Naive thymus-derived CD4-positive, alpha-beta T cell (primary cell): ENCODE measurements around the gene UBR2. TPM values are rescaled to one million over a fixed set of nuclear protein-coding genes. Genes with fewer than 3 reads are reported as not detected.
A peak's percentile ranks its signal among the peaks of the same experiment; 100 is the strongest.

Experiments used
- ATAC-seq: fragments of 150-1000 bp; cut with Tn5 transposase; 2 replicates; pipeline ENCODE4 v1.10.0; 2021; ENCODE audit warnings: mild to moderate bottlenecking, moderate library complexity
- CTCF ChIA-PET: fragments of 350-600 bp; sonication (Branson Sonifier 250); formaldehyde crosslinking; loops from one replicate; lab custom pipeline; 2021; ENCODE audit warnings: antibody characterized with exemption; lab: Charles Lee
- POLR2A ChIA-PET: fragments of 350-600 bp; sonication (Branson Sonifier 250); formaldehyde crosslinking; loops from one replicate; lab custom pipeline; 2021; ENCODE audit warnings: antibody characterized with exemption, inconsistent platforms; lab: Charles Lee
- DNase-seq, 9 donors: peaks; one replicate each; pipeline versions ENCODE4 v3.0.0 to v3.0.0-alpha.2; 2020 to 2022; ENCODE audit warnings: mixed read lengths in 1 of 9
- H3K27ac ChIP-seq: one replicate; pipeline ENCODE4 v1.7.0; 2013; ENCODE audit warnings: mild to moderate bottlenecking, low read depth, low read length, moderate library complexity
- H3K27me3 ChIP-seq, 2 donors: one replicate each; pipeline ENCODE4 v1.7.0; 2013; ENCODE audit warnings: low read length in 2 of 2, mild to moderate bottlenecking in 2 of 2, moderate library complexity in 2 of 2; ENCODE audit not compliant: control insufficient read depth in 2 of 2, insufficient read depth in 2 of 2
- H3K36me3 ChIP-seq, 3 experiments: 1 replicate in 2 of 3; 2 replicates in 1 of 3; pipeline ENCODE4 v1.7.0; 2013; ENCODE audit warnings: low read length in 3 of 3, mild to moderate bottlenecking in 3 of 3, moderate library complexity in 1 of 3; ENCODE audit not compliant: insufficient read depth in 3 of 3, control insufficient read depth in 2 of 3
- H3K4me1 ChIP-seq, 2 donors: one replicate each; pipeline ENCODE4 v1.7.0; 2013; ENCODE audit warnings: low read length in 2 of 2, mild to moderate bottlenecking in 2 of 2, moderate library complexity in 1 of 2; ENCODE audit not compliant: control insufficient read depth in 2 of 2, insufficient read depth in 2 of 2
- H3K4me3 ChIP-seq: 2 replicates; pipeline ENCODE4 v1.7.0; 2013; ENCODE audit warnings: mild to moderate bottlenecking, low read length
- H3K9me3 ChIP-seq, 3 experiments: 1 replicate in 2 of 3; 2 replicates in 1 of 3; pipeline ENCODE4 v1.7.0; 2013; ENCODE audit warnings: low read length in 3 of 3; ENCODE audit not compliant: control insufficient read depth in 2 of 3
- H3K27ac Mint-ChIP-seq, 9 donors: one replicate each; pipeline ENCODE4 v1.8.0; 2020 to 2022; ENCODE audit warnings: mixed read lengths in 9 of 9, mild to moderate bottlenecking in 8 of 9, moderate library complexity in 5 of 9, inconsistent platforms in 2 of 9
- H3K27me3 Mint-ChIP-seq, 5 donors: one replicate each; pipeline ENCODE4 v1.8.0; 2021 to 2022; ENCODE audit warnings: mixed read lengths in 5 of 5, mild to moderate bottlenecking in 1 of 5
- H3K36me3 Mint-ChIP-seq, 5 donors: one replicate each; pipeline ENCODE4 v1.8.0; 2020 to 2022; ENCODE audit warnings: mixed read lengths in 5 of 5, mild to moderate bottlenecking in 3 of 5, inconsistent platforms in 1 of 5
- H3K4me1 Mint-ChIP-seq, 7 donors: one replicate each; pipeline ENCODE4 v1.8.0; 2020 to 2022; ENCODE audit warnings: mixed read lengths in 7 of 7, mild to moderate bottlenecking in 3 of 7, inconsistent platforms in 1 of 7
- H3K4me3 Mint-ChIP-seq, 10 donors: one replicate each; pipeline ENCODE4 v1.8.0; 2020 to 2022; ENCODE audit warnings: mild to moderate bottlenecking in 10 of 10, mixed read lengths in 10 of 10, moderate library complexity in 6 of 10, inconsistent platforms in 2 of 10
- H3K9me3 Mint-ChIP-seq, 11 donors: one replicate each; pipeline ENCODE4 v1.8.0; 2020 to 2022; ENCODE audit warnings: mixed read lengths in 11 of 11, mild to moderate bottlenecking in 4 of 11, inconsistent platforms in 1 of 11, moderate library complexity in 1 of 11
- intact Hi-C, 2 donors: fragments of 100-400 bp; cut with micrococcal nuclease; formaldehyde crosslinking; loops; one replicate each; pipeline ENCODE4 v1.15.1; 2023
- polyA plus RNA-seq, 2 donors: library from polyadenylated mRNA; unstranded; fragments of 300-500 nt; fragmentation: Illumina TruSeq; gene quantifications; one replicate each; pipeline ENCODE4 v1.2.3, GENCODE V29; 2021
- total RNA-seq, 6 experiments: library from RNA in 5 of 6; stranded (reverse) in 5 of 6; gene quantifications; 1 replicate in 5 of 6; 2 replicates in 1 of 6; pipeline ENCODE4 v1.2.3 and lab custom pipeline; 2021 to 2026

UBR2 gene
- total and polyA plus RNA-seq, 7 experiments from 2014 or later: 10.1 to 45.5 (median 37.0) TPM

- Mint-ChIP-seq H3K27me3 (no peaks in the 10 kb centered on the region), H3K4me3 (no peak overlapping the region), H3K27ac (peak overlapping the region in 7 of 9 donors; percentile 13 to 78 (median 43)), H3K9me3 (no peaks in the 10 kb centered on the region), H3K4me1 (peaks cover 0 to 23% (median 13%) of the 10 kb centered on the region in 7 donors), H3K36me3 (peaks cover 0 to 24% (median 12%) of the 10 kb centered on the region in 5 donors)
- Histone ChIP-seq H3K4me1 (no peaks in the 10 kb centered on the region), H3K36me3 (peaks cover 0 to 42% (median 6%) of the 10 kb centered on the region in 3 experiments), H3K9me3 (no peaks in the 10 kb centered on the region), H3K4me3 (no peak overlapping the region), H3K27me3 (no peaks in the 10 kb centered on the region), H3K27ac (no peak overlapping the region)
- DNase-seq: no peak
- intact Hi-C loops: no loop called here
- no peak for ATAC-seq
- ChIA-PET CTCF (no interaction called here), POLR2A (interaction anchor here (0.6 kb wide), 1 partner anchor 14 kb away, joined by 3 read pairs; no protein-coding TSS in a partner anchor)
Measured at GRCh38 chr6:42627044-42627443, 63.2 kb downstream of the UBR2 start.

DNA sequence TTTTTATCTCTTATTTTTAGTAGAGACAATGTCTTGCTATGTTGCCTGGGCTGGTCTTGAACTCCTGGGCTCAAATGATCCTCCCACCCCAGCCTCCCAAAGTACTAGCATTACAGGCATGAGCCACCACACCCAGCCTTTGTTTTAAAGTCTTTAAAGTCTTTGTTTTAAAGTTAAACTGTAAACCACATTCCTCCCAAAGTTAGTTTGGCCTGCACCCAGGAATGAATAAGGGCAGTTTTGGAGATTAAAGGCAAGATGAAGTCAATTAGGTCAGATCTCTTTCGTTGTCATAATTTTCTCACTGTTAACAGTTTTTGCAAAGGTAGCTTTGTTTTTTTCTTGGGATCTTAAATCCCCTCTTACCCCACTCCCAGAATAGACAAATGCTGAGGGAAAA is 63.8 kb downstream of the UBR2 start:
- H3K4me3 ChIP-seq: no peak overlapping the region
- H3K9me3 ChIP-seq: no peaks in the 10 kb centered on the region
- Mint-ChIP-seq H3K36me3 (peaks cover 0 to 29% (median 16%) of the 10 kb centered on the region in 5 donors), H3K27me3 (no peaks in the 10 kb centered on the region), H3K27ac (peak overlapping the region in 7 of 9 donors; percentile 14 to 79 (median 36)), H3K4me1 (peaks cover 0 to 23% (median 13%) of the 10 kb centered on the region in 7 donors), H3K4me3 (no peak overlapping the region), H3K9me3 (no peaks in the 10 kb centered on the region)
- intact Hi-C loops: no loop called here
- H3K27ac ChIP-seq: no peak overlapping the region
- H3K4me1 ChIP-seq: no peaks in the 10 kb centered on the region
- DNase-seq: no peak
- ATAC-seq: no peak
- H3K36me3 ChIP-seq: peaks cover 0 to 48% (median 6%) of the 10 kb centered on the region in 3 experiments
- ChIA-PET POLR2A (no interaction called here), CTCF (no interaction called here)
- no peaks in the 10 kb centered on the region for H3K27me3 ChIP-seq

DNA sequence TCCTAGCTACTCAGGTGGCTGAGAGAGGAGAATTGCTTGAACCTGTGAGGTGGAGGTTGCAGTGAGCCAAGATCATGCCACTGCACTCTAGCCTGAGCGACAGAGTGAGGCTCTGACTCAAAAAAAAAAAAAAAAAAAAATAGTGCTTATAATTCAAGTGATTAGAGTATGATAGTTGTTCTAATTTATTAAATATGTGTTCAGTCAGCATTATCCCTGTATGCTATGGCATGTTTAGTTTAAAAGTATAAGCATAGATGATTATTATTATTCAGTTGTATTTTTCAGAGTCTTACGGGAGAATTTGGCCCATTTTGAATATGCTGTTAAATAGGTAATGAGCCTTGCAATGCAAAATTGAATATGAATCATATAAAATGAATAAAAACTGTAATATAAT is 64.8 kb downstream of the UBR2 start:
- CTCF ChIA-PET: no interaction called here
- H3K9me3 ChIP-seq: no peaks in the 10 kb centered on the region

DNA sequence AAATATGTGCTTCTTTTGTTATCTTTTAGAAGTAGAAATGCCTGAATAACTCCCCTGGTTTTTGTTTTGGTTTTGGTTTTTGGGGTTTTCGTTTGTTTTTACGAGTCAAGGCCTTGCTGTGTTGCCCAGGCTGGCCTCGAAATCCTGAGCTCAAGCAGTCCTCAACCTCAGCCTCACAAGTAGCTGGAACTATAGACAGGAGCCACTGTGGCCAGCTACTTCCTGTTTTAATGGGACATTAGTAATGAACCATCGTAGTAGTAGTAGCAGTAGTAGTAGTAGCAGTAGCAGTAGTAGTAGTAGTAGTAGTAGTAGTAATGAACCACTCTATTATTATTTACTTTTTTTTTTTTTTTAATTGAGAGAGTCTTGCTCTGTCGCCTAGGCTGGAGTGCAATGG is 66.0 kb downstream of the UBR2 start:
- Histone ChIP-seq H3K4me3 (no peak overlapping the region), H3K27ac (no peak overlapping the region), H3K36me3 (peaks cover 3 to 57% (median 10%) of the 10 kb centered on the region in 3 experiments), H3K4me1 (no peaks in the 10 kb centered on the region), H3K9me3 (no peaks in the 10 kb centered on the region), H3K27me3 (no peaks in the 10 kb centered on the region)
- Mint-ChIP-seq H3K4me1 (peaks cover 0 to 18% (median 10%) of the 10 kb centered on the region in 7 donors), H3K9me3 (no peaks in the 10 kb centered on the region), H3K4me3 (no peak overlapping the region), H3K27me3 (no peaks in the 10 kb centered on the region), H3K27ac (peak overlapping the region in 3 of 9 donors; percentile 16 to 67 (median 47)), H3K36me3 (peaks cover 0 to 31% (median 11%) of the 10 kb centered on the region in 5 donors)
- ChIA-PET CTCF (no interaction called here), POLR2A (interaction anchor here (0.6 kb wide), 1 partner anchor 643 kb away, joined by 3 read pairs; no protein-coding TSS in a partner anchor)
- intact Hi-C loops: no loop called here
- ATAC-seq: no peak
- DNase-seq: no peak

More for the DNA sequence above, 64.8 kb downstream of the UBR2 start:
- Mint-ChIP-seq H3K27me3 (no peaks in the 10 kb centered on the region), H3K9me3 (no peaks in the 10 kb centered on the region), H3K4me1 (peaks cover 0 to 23% (median 10%) of the 10 kb centered on the region in 7 donors), H3K4me3 (no peak overlapping the region), H3K27ac (peak overlapping the region in 3 of 9 donors; percentile 26 to 44 (median 36)), H3K36me3 (peaks cover 0 to 32% (median 11%) of the 10 kb centered on the region in 5 donors)
- H3K4me1 ChIP-seq: no peaks in the 10 kb centered on the region
- intact Hi-C loops: no loop called here
- DNase-seq (no peak), ATAC-seq (no peak)
- POLR2A ChIA-PET: no interaction called here
- no peaks in the 10 kb centered on the region for H3K27me3 ChIP-seq
- H3K4me3 ChIP-seq: no peak overlapping the region
- peaks cover 3 to 56% (median 10%) of the 10 kb centered on the region in 3 experiments for H3K36me3 ChIP-seq
- no peak overlapping the region for H3K27ac ChIP-seq

GRCh38 chr6:42637681-42638080 is 73.9 kb downstream of the UBR2 start:
- Mint-ChIP-seq H3K27me3 (no peaks in the 10 kb centered on the region), H3K9me3 (no peaks in the 10 kb centered on the region), H3K36me3 (peaks cover 4 to 45% (median 19%) of the 10 kb centered on the region in 5 donors), H3K27ac (peak overlapping the region in 3 of 9 donors; percentile 15 to 40 (median 28)), H3K4me3 (no peak overlapping the region), H3K4me1 (peaks cover 0 to 7% (median 0%) of the 10 kb centered on the region in 7 donors)
- DNase-seq (no peak), ATAC-seq (no peak)
- H3K27ac ChIP-seq: no peak overlapping the region
- H3K4me3 ChIP-seq: no peak overlapping the region
- H3K36me3 ChIP-seq: peaks cover 3 to 76% (median 24%) of the 10 kb centered on the region in 3 experiments
- intact Hi-C loops: no loop called here
- H3K9me3 ChIP-seq: no peaks in the 10 kb centered on the region
- POLR2A ChIA-PET: no interaction called here
- H3K27me3 ChIP-seq: no peaks in the 10 kb centered on the region
- H3K4me1 ChIP-seq: no peaks in the 10 kb centered on the region
- CTCF ChIA-PET: interaction anchor here (0.6 to 0.8 kb wide), 2 partner anchors 88 to 136 kb away, joined by 3 to 4 read pairs; no protein-coding TSS in a partner anchor

DNA sequence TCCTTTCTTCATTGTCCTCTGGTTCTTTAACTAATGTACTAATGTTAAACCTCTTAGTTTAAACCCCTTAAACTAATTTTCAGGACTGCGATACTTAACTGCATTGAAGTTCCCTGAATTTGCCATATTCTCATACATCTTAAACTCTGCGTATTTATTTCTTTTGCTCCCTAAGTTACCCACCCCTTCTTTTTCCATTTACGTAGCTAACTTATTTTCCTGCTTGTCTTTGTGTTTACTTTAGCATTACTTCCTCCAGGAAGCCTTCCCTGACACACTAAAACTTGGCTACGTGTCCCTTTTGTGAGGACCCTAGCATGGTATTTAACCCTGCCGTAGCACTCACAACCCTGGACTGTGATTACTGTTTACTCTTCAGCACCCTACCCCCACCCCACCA is 79.0 kb downstream of the UBR2 start:
- no peak for DNase-seq
- peaks cover 0 to 6% (median 0%) of the 10 kb centered on the region in 7 donors for H3K4me1 Mint-ChIP-seq
- H3K4me3 Mint-ChIP-seq: no peak overlapping the region
- Histone ChIP-seq H3K4me1 (no peaks in the 10 kb centered on the region), H3K4me3 (no peak overlapping the region), H3K9me3 (no peaks in the 10 kb centered on the region), H3K27me3 (no peaks in the 10 kb centered on the region), H3K27ac (no peak overlapping the region), H3K36me3 (peaks cover 0 to 72% (median 22%) of the 10 kb centered on the region in 3 experiments)
- no peaks in the 10 kb centered on the region for H3K27me3 Mint-ChIP-seq
- peak overlapping the region in 7 of 9 donors; percentile 3 to 68 (median 32) for H3K27ac Mint-ChIP-seq
- ChIA-PET POLR2A (no interaction called here), CTCF (no interaction called here)
- no peaks in the 10 kb centered on the region for H3K9me3 Mint-ChIP-seq
- ATAC-seq: no peak
- intact Hi-C loops: no loop called here
- H3K36me3 Mint-ChIP-seq: peaks cover 4 to 44% (median 31%) of the 10 kb centered on the region in 5 donors

- no peaks in the 10 kb centered on the region for H3K27me3 ChIP-seq
- no peaks in the 10 kb centered on the region for H3K9me3 ChIP-seq
- no peak overlapping the region for H3K27ac ChIP-seq
- no peak for ATAC-seq
- Mint-ChIP-seq H3K36me3 (peaks cover 4 to 41% (median 28%) of the 10 kb centered on the region in 5 donors), H3K4me3 (no peak overlapping the region), H3K4me1 (no peaks in the 10 kb centered on the region), H3K9me3 (no peaks in the 10 kb centered on the region), H3K27ac (peak overlapping the region in 3 of 9 donors; percentile 14 to 76 (median 51)), H3K27me3 (no peaks in the 10 kb centered on the region)
- no peak overlapping the region for H3K4me3 ChIP-seq
- POLR2A ChIA-PET: no interaction called here
- DNase-seq: no peak
- CTCF ChIA-PET: no interaction called here
- intact Hi-C loops: no loop called here
- peaks cover 0 to 71% (median 26%) of the 10 kb centered on the region in 3 experiments for H3K36me3 ChIP-seq
- H3K4me1 ChIP-seq: no peaks in the 10 kb centered on the region
Measured at GRCh38 chr6:42644211-42644610, 80.4 kb downstream of the UBR2 start.
